ENCODE data around the gene CCDC78.

DNA sequence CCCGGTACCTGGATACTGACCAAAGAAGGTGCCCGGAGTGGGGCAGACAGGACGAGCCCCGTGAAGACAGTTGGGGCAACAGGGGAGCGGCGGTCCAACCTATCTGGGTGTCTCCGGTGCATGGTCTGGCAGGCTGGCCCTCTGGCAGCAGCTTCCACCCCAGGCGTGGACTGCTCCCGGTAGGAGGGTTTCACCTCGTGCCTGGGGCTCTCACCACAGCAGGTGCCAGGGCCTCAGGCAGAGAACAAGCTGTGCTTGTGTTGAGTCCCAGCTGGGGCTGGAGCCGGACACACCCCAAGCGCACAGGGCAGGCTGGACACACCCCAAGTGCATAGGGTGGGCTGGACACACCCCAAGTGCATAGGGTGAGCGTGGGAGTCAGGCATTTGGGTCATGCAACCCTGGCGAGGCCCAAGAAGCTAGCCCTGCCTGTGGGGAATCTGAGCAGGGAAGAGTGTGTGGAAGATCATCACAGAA, 19.1 kb downstream of the CCDC78 start:
- no peak for TF ChIP-seq FOXK2 (IDR thresholded peaks at IDR 0.05)
- TF ChIP-seq SUZ12 (IDR thresholded peaks at IDR 0.05): no peak
- no peak for TF ChIP-seq BHLHE40 (IDR thresholded peaks at IDR 0.05; ENCODE audit: borderline replicate concordance)
- TF ChIP-seq SP1 (IDR thresholded peaks at IDR 0.05): no peak
- TF ChIP-seq FOXM1 (IDR thresholded peaks at IDR 0.05; ENCODE audit: borderline replicate concordance): no peak
- TF ChIP-seq FOXA1 (IDR thresholded peaks at IDR 0.05): no peak
- no peak for TF ChIP-seq TARDBP (IDR thresholded peaks at IDR 0.05)
- TF ChIP-seq NFRKB (IDR thresholded peaks at IDR 0.05): no peak
- no peak for TF ChIP-seq L3MBTL2 (conservative IDR thresholded peaks at IDR 0.05)
- no peak for TF ChIP-seq ELF4 (IDR thresholded peaks at IDR 0.05)
- TF ChIP-seq CTBP1 (IDR thresholded peaks at IDR 0.05; ENCODE audit: borderline replicate concordance): no peak
- TF ChIP-seq PKNOX1 (IDR thresholded peaks at IDR 0.05): no peak

All from HEK293T (cell line).